ENCODE measurements around the gene LGR6.
A peak's percentile ranks its signal among the peaks of the same experiment; 100 is the strongest.

GRCh38 chr1:202192770-202193613, 607 bp upstream of the LGR6 start:
- TF ChIP-seq CTCF (IDR thresholded peaks at IDR 0.05; ENCODE audit: poor library complexity): peak; percentile 76
- TF ChIP-seq EZH2phosphoT487 (IDR thresholded peaks at IDR 0.05; ENCODE audit: low read depth, severe bottlenecking, unreplicated experiment): no peak

Data from hepatocyte (in vitro differentiated cells).